GM18502 (cell line): ENCODE results near the gene VBP1.
A peak's percentile ranks its signal among the peaks of the same experiment; 100 is the strongest.
"Not testable (repeated sequence)": the region's sequence is repeated elsewhere in the genome, so short reads cannot be mapped to it uniquely, and the experiment has no call there.

Experiments
- ATAC-seq: cut with Tn5 transposase; IDR thresholded peaks from one replicate; pipeline ENCODE4 v1.9.1; 2021; ENCODE audit warnings: mild to moderate bottlenecking; ENCODE audit not compliant: unreplicated experiment, poor library complexity

VBP1 gene, protein sequence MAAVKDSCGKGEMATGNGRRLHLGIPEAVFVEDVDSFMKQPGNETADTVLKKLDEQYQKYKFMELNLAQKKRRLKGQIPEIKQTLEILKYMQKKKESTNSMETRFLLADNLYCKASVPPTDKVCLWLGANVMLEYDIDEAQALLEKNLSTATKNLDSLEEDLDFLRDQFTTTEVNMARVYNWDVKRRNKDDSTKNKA

DNA sequence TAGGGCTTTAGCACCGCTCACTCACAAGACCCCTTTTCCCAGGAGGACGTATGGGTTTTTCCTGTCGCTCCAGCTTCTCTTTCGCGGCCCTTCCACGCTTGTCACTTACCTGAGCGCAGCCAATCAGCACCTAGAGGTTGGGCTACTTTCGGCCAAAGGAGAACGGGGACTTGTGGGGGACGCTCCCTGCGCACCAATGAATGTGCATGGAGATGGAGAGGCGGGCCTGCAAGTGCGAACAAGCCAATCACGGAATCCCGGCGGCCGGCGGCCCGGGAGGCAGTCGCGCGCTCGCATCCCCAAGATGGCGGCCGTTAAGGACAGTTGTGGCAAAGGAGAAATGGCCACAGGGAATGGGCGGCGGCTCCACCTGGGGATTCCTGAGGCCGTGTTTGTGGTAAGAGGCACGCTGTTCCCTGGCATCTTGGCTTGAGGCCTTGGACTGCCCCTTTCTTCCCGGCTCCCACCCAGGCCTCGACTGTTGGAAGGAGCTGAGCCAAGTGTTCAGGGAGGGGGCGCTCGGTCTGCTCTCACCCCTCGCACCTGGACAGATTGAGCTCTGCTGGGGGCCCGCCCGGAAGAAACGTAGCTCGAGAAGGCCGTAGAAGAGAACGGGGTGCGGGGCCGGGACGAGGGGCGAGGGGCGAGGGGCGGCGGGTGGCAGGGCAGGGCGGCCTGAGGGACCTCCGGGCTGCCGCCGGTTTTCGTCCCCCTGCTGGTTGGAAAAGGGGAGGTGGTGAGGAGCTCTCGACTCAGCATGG lies at the start of gene VBP1:
Gene VBP1, plus strand, starts transcription at position 282 of the 761 bp plus-strand sequence. Its CDS starts 23 bp downstream, at position 305.
- peak; percentile 95 for ATAC-seq

DNA sequence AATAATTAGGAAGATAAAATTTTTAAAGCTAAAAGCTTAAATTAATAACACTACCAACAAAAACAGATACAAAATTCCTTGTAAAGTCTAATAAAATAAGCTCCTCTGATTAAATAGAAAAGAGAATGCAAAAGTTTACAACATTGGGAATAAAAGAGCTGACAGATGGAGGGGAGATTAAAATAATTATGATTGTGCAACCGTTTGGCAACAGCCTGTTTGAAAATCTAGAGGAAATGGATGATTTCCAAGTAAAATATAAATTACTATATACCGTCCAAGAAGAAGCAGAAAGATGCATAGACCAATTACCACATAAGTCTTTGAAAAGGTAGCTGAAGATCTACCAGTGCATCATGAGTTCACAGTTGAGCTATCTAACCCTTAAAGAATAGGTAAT lies 46.4 kb upstream of the VBP1 start:
- ATAC-seq: no peak

DNA sequence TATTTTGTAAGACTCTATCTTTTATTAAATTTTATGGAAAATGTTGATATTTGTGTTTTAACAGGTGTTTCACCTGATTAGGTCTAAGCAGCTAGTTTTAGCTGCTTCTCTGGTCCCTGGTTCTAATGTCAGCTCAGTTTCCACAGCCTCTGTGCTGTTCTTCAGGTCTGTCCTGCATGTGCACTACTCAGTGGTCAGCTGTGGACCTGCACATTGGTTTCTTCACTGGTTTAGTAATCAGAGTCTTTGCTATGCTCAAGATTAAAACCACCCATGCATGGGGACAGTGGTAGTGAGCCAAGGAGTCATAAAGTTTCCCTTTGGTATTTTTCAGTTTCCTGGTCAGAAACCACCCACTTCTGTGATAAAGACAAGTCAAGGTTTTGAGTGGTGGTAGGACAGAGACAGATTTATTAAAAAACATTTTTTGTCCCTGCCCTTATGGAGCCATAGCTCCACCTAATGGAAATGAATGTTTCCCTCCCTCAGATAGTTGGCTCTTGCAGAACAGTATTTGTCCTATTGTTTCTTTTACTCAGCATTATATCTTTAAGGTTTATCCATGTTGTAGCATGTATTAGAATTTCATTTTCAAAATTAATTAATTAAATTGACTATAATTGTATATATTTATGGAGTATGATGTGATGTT lies 36.8 kb upstream of the VBP1 start:
- ATAC-seq: no peak

DNA sequence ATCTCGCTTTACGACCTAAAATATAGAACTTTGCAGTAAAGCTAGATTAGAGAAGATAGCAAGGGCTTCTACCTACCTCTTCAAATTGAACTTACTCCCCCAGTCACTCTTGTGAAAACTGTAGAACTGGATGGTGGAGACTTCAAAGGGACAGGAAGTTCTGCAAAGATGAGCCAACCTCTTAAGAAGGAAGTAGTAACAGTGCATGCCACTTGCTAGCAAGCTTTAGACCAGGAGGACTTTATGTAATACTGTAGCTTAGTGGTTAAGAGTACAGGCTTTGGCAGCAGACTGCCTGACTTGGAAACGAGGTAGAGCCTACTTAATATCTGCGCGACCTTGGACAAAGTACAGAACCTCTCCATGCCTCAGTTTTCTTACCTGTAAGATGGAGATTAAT lies 27.5 kb upstream of the VBP1 start:
- ATAC-seq: no peak

DNA sequence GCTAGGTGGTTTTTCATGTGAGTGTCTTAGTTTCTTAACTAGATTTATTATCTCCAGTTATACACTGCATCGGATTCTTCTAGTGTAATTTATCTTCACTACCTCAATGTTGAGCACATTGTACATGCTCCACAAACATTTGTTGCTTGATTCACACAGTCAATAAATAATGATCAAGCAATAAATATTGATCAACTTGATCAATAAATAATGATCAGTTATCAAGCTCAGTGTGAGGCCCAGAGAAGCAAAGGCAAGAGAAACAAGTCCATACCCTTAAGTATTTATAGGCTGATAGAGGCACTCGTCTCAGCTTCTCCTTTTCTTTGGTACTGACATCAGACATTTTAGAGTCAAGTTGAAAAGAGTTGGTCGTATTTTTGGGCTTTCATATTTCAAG lies 5.1 kb upstream of the VBP1 start:
- no peak for ATAC-seq

DNA sequence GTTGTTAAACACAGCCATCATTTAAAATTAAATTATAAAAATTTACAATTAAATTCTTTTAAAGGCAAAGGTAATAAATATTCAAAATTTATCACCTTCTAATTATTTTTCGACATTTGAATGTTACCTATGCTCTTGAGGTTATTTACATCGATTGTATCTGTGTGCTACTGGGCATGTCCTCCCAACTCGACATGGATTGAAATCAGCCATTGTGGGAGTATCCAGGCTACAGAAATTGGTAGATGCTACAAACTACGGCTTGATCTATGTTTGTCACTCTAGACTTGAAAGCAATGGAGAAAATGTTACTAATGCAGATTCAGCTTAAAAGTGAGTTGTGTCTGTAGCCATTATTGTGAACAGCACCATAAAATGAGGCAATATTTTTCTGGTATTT lies 2.5 kb upstream of the VBP1 start:
- no peak for ATAC-seq

DNA sequence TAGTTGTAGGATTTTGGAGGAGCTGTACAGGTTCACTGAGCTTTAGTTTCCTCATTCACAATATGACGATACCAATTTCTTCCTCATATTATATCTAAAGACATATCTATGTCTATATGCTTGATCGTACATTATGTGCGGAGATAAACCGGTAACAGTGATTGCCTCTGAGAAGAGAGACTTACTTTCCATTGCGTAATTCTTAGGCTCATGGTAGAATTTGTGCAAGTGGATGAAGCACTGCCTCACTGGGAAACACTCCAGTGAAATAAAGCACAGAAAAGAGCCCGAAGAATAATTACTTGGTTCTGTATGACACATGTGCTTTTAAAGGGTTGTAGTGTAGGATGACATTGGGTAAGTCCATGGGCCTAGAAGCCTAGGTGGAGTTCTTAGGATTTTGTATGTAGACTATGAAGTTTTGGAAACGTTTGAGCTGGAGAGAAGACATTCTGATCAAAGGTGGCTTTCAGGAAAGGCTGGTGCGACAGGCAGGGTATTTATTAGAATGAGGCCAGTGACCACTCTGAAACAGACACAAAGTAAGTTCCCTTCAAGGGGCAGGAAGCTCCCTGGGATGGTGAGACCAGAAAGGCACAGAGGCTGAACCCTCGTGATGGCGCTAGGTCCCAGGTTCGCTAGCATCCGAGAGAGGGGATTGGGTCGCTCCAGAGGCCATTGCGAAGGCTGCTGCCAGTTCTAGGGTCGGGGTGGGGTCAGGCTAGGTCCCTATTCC lies 649 bp upstream of the VBP1 start:
- peak; percentile 40 for ATAC-seq

DNA sequence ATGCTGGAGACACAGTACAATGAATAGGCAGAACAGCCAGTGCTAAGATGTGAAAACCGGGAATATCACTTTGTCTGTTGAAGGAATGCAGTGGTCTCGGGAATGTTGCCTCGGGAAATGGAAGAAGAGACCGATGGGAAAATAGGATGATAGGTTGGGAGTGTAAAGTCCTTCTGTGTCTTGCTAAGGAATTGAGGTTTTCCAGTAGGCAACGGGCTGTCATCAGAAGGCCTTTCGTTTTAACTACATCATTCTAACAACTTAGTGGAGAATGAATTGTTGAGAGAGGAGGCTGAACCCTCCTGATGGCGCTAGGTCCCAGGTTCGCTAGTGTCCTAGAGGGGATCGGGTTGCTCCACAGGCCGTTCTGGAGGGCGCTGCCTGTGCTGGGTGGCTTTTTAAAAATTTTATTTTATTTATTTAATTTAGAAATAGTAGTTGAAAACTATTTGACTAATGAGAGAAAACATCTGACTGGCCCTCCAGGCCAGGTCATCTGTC lies 730 bp downstream of the VBP1 start:
- no peak for ATAC-seq

DNA sequence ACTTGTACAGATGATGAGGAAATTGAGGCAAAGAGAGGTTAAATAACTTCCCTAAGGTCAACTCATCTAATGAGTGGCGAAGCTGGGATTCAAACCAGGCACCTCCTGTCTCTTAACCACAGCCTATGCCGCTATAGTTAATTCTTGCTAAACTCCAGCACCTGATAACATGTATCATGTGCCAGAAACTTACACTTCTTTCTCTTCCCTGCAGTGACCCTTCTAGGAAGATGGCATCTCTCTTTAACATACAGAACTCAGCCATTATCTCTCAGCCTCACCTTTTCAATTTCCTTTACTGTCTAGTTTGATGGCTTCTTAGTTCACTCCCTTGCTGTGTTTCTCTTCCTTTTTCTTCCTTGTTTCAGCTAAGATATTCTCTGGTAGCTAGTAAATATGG lies 2.5 kb downstream of the VBP1 start:
- ATAC-seq: no peak

DNA sequence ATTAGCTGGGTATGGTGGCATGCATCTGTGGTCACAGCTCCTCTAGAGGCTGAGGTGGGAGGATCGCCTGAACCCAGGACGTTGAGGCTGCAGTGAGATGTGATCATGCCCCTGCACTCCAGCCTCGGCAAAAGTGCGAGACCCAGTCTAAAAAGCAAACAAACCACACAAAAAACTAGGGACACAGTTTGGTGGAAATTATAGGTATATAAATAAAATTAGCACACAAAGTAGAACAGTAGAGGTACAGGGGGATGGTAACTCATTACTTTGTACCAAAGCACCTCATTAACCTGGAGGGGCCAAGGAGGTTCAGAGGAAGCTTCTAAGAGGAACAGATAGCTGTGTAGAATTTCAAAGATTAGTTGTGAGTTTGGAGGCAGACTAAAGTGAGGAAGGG lies 5.1 kb downstream of the VBP1 start:
- ATAC-seq: no peak

DNA sequence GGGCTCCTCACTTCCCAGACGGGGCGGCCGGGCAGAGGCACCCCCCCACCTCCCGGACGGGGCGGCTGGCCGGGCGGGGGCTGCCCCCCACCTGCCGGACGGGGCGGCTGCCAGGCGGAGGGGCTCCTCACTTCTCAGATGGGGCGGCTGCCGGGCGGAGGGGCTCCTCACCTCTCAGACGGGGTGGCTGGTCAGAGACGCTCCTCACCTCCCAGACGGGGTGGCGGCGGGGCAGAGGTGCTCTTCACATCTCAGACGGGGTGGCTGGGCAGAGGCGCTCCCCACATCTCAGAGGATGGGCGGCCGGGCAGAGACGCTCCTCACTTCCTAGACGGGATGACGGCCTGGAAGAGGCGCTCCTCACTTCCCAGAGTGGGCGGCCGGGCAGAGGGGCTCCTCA lies 7.5 kb downstream of the VBP1 start:
- ATAC-seq: not testable (repeated sequence)

DNA sequence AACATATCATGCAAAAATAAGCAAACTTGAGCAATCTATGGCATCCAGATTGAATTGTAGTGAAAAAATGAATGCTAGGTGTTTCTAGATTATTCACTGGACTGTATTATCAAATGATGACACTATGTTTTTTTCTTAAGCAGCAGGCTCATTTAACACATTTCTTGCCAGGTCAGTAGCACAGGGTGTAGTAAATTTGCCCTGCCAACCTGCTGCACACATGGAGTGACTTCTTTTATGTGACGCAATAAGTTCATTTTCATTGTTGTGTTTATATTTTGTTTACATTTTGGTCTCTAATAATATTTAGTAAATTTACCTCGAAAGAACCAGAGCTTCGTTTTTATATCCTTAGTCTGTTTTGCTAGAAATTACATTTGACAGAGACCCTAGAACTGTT lies 9.5 kb downstream of the VBP1 start:
- ATAC-seq: no peak

DNA sequence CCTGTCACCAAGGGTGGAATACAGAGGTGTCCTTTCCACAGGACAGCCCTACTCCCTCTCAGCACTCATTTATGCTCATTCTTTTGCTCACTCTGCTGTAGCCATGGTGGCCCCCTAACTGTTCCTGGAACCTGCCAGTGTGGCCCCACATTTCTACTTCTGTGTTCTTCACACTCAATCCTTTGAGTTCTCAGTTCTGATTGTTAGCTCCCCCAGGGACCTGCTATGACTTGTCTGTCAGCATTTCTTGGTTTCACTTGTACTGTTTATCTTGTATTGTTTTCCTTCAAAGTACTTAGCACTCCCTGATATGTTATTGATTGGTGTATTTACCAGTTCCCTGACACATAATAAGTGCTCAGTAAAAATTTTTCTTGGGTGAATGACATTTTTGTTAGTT lies 14.9 kb downstream of the VBP1 start:
- peak; percentile 90 for ATAC-seq

DNA sequence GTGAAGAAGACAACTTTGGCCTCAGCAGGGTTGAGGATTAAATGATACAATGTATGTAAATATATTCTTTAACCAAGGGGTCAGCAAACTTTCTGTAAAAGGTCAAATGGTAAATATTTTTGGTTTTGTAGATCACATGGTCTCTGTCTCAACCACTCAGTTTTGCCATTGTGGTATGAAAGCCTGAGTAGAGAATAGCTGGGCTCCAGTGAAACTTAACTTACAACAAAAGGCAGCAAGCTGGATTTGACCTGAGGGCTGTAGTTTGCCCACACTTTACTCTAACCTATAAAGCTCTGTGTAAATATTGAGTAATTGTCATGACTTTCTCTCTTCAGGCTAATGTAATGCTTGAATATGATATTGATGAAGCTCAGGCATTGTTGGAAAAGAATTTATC lies 19.6 kb downstream of the VBP1 start:
- ATAC-seq: no peak

DNA sequence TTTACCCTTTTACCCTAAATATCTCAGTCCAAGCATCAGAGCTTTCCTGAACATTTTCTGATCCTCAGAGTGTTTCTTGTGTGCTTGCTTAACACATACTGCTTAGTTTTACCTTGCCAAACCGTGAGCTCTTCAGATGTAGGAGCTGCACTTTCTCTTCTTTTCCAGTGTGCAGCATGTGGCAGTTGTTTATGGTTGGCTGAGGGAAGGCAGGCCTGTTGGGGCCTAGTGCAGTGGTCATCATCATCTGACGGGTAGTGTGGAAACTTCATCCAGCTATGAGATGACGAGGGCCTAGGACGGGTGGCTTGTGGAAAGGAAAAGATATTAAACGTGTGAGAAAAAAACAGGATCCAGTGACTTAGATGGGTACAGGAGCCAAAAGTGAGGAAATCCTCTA lies 21.5 kb downstream of the VBP1 start:
- no peak for ATAC-seq

DNA sequence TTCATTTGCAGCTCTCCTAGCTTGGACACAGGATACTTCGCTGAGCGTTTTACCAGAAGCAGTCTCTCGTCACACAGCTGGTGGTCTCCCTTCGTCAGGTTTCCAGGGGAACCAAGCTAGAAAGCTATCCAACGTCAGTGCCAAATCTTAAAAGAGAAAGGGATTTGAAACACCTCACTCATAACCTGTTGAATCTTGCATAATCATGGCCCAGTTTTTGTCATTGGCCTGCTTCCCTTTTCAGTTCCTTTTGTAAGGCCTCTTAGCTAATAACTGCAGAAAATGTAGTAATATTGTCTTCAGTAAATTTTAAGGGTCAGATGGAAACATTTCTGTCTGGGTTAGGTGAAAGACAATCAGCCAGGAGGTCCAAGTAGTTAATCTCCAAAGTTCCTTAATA lies 26.0 kb downstream of the VBP1 start:
- no peak for ATAC-seq

DNA sequence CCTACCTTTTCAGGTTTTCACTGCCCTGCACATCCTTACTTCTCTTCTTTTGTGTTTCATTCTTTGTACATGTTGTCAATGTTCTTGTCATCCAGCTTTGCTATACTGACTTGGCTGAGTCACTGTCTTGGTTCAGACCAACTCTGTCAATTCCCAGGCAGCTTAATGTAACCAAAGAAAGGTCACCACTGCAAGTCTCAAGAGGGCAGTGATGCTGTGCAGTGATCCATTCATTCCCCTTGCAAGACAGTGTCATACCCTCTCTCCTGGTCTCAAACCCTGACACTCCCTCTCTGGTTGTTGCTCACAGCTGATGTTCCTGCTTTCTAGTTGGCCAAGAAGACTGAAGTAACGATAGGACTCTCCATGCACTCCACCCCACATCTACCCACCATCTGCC lies 30.5 kb downstream of the VBP1 start:
- no peak for ATAC-seq

DNA sequence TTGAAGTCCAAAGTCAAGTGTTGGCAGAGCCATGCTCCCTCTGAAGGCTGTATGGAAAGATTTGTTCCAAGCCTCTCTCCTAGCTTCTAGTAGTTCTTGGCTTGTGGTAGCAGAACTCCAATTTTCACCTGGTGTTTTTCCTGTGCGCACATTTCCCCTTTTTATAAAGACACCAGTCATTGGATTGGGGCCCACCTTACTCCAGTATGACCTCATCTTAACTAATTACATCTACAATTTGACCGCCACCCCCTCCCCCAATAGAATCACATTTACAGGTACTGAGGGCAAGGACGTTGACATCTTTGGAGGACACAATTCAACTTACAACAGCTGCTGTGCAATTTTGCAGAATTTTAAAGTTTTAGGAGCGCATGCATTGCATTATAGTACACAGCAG lies 31.2 kb downstream of the VBP1 start:
- no peak for ATAC-seq

DNA sequence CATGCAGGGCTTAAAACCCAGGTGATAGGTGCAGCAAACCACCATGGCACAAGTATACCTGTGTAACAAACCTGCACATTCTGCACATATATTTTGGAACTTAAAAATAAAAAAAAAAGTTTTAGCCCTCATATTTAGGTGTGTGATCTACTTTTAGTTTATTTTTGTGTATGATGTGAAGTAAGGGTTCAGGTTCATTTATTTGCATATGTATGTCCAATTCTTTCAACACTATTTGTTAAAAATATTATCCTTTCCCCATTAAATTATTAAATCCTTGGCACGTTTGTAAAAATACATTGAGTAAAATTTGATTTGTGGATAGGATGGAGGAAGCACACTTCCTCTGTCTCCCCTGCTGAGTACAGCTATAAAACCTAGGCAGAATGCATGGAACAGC lies 35.1 kb downstream of the VBP1 start:
- ATAC-seq: no peak

DNA sequence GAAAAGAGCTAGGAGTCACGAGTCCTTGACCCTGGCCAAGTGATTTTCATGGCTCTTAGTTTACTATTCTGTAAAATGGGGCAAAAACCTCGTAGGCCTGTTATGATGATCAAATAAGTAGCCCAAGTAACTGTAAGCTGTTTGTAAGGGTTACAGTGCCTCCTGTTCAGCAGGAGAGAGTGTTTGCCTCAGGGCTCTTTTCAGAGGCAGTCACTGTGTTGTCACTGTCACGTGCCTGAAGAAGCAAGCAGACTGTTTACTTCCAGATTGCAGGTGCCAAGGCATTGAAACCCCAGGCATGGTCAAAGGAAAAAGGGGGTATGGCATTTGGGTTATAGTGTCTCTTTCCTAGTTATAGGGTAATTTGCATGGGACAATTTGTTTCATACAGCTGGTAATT lies 43.5 kb downstream of the VBP1 start:
- ATAC-seq: no peak
